SK-N-SH treated with all-trans-retinoic acid at 6 μM for 48 hours (cell line): ENCODE data around the gene DNAJA1.

Source experiments
- CREB5 ChIP-seq: fragments of 250-450 bp; sonication (Bioruptor Pico); IDR thresholded peaks from 2 replicates; pipeline ENCODE4 v1.5.1; 2020; ENCODE audit warnings: low read depth, mild to moderate bottlenecking, moderate library complexity
- CSRNP3 ChIP-seq: fragments of 250-450 bp; sonication (Bioruptor Pico); IDR thresholded peaks from 2 replicates; pipeline ENCODE4 v1.5.1; 2021; ENCODE audit warnings: mild to moderate bottlenecking, moderate library complexity
- ISL1 ChIP-seq: fragments of 250-450 bp; sonication (Bioruptor Pico); IDR thresholded peaks from 2 replicates; pipeline ENCODE4 v2.1.2; 2022; ENCODE audit warnings: mild to moderate bottlenecking, moderate library complexity
- PATZ1 ChIP-seq: fragments of 250-450 bp; sonication (Bioruptor Pico); IDR thresholded peaks from 2 replicates; pipeline ENCODE4 v1.8.0; 2020; ENCODE audit warnings: mild to moderate bottlenecking, moderate library complexity, borderline replicate concordance
- POU6F1 ChIP-seq: fragments of 250-450 bp; sonication (Bioruptor Pico); IDR thresholded peaks from 2 replicates; pipeline ENCODE4 v1.8.0; 2021; ENCODE audit warnings: low read depth, mild to moderate bottlenecking, moderate library complexity, borderline replicate concordance
- SNAI2 ChIP-seq: fragments of 250-450 bp; sonication (Bioruptor Pico); IDR thresholded peaks from 2 replicates; pipeline ENCODE4 v1.5.0; 2020; ENCODE audit warnings: mild to moderate bottlenecking, moderate library complexity
- TCF4 ChIP-seq: fragments of 250-450 bp; sonication (Bioruptor Pico); IDR thresholded peaks from 2 replicates; pipeline ENCODE4 v1.8.0; 2021; ENCODE audit warnings: mild to moderate bottlenecking, moderate library complexity, borderline replicate concordance
- ZC3H10 ChIP-seq: fragments of 250-450 bp; sonication (Bioruptor Pico); IDR thresholded peaks from 2 replicates; pipeline ENCODE4 v1.5.1; 2021; ENCODE audit warnings: mild to moderate bottlenecking, moderate library complexity
- ZNF565 ChIP-seq: fragments of 450-650 bp; formaldehyde crosslinking; conservative IDR thresholded peaks from 2 replicates; pipeline ENCODE4 v1.5.0; 2020; ENCODE audit warnings: low read depth, mild to moderate bottlenecking, moderate library complexity
- ZNF8 ChIP-seq: fragments of 450-650 bp; formaldehyde crosslinking; IDR thresholded peaks from 2 replicates; pipeline ENCODE4 v1.5.0; 2020; ENCODE audit warnings: mild to moderate bottlenecking, moderate library complexity

- TF ChIP-seq PATZ1 (CRISPR knock-in tag) (no peak), SNAI2 (no peak), POU6F1 (CRISPR knock-in tag) (no peak), ISL1 (CRISPR knock-in tag) (no peak), CSRNP3 (CRISPR knock-in tag) (no peak), CREB5 (CRISPR knock-in tag) (no peak), TCF4 (CRISPR knock-in tag) (no peak), ZNF565 (no peak), ZNF8 (CRISPR knock-in tag) (no peak), ZC3H10 (CRISPR knock-in tag) (no peak)
Observed at GRCh38 chr9:33043671-33044070, 18.6 kb downstream of the DNAJA1 start.
